GM06990 (cell line): ENCODE measurements around the gene ANTXR2.
"Not testable (repeated sequence)": the region's sequence is repeated elsewhere in the genome, so short reads cannot be mapped to it uniquely, and the experiment has no call there.

Experiments used
- DNase-seq: peaks from one replicate; pipeline ENCODE4 v3.0.0-alpha.2; 2011; ENCODE audit not compliant: insufficient read length; ENCODE audit errors: extremely low read depth
- H3K27me3 ChIP-seq: replicated peaks from 2 replicates; pipeline ENCODE4 v1.6.0; 2011; ENCODE audit warnings: low read length; ENCODE audit not compliant: control insufficient read depth, insufficient read depth
- H3K36me3 ChIP-seq: 2 replicates; pipeline ENCODE4 v1.5.1; 2011; ENCODE audit warnings: low read length; ENCODE audit not compliant: control insufficient read depth, insufficient read depth
- H3K4me3 ChIP-seq: replicated peaks from 2 replicates; pipeline ENCODE4 v1.5.1; 2011; ENCODE audit warnings: low read depth, mild to moderate bottlenecking, control low read depth, low read length
- CTCF ChIP-seq: IDR thresholded peaks from 2 replicates; pipeline ENCODE4 v1.5.1; 2011; ENCODE audit warnings: low read length, control low read depth, mild to moderate bottlenecking, inconsistent platforms; ENCODE audit not compliant: insufficient read depth, poor library complexity, severe bottlenecking

ANTXR2 gene

GRCh38 chr4:79897174-79897573 is 175.9 kb downstream of the ANTXR2 start:
- Histone ChIP-seq H3K27me3 (no peaks in the 10 kb centered on the region), H3K4me3 (no peak overlapping the region), H3K36me3 (no peaks in the 10 kb centered on the region)
- DNase-seq, result no peak
- TF ChIP-seq CTCF, result no peak

- H3K27me3 ChIP-seq, result no peaks in the 10 kb centered on the region
- DNase-seq, result no peak
- no peaks in the 10 kb centered on the region for H3K36me3 ChIP-seq
- no peak for TF ChIP-seq CTCF
- no peak overlapping the region for H3K4me3 ChIP-seq
Observed at GRCh38 chr4:79893456-79893855, 179.6 kb downstream of the ANTXR2 start.

GRCh38 chr4:79889026-79889425 is 184.0 kb downstream of the ANTXR2 start:
- not testable (repeated sequence) for H3K27me3 ChIP-seq, H3K36me3 ChIP-seq

GRCh38 chr4:79886557-79886956 is 186.5 kb downstream of the ANTXR2 start:
- DNase-seq, result no peak
- Histone ChIP-seq H3K36me3 (no peaks in the 10 kb centered on the region), H3K27me3 (no peaks in the 10 kb centered on the region), H3K4me3 (no peak overlapping the region)
- TF ChIP-seq CTCF, result no peak

More at GRCh38 chr4:79889026-79889425, 184.0 kb downstream of the ANTXR2 start:
- not testable (repeated sequence) for DNase-seq, H3K4me3 ChIP-seq

GRCh38 chr4:79886021-79886420 is 187.0 kb downstream of the ANTXR2 start:
- Histone ChIP-seq H3K4me3 (no peak overlapping the region), H3K27me3 (no peaks in the 10 kb centered on the region), H3K36me3 (no peaks in the 10 kb centered on the region)
- TF ChIP-seq CTCF, result no peak
- no peak for DNase-seq

- Histone ChIP-seq H3K36me3 (no peaks in the 10 kb centered on the region), H3K4me3 (no peak overlapping the region)
- TF ChIP-seq CTCF, result no peak
Observed at GRCh38 chr4:79883290-79883689, 189.7 kb downstream of the ANTXR2 start.

More at GRCh38 chr4:79883290-79883689, 189.7 kb downstream of the ANTXR2 start:
- no peak for DNase-seq
- H3K27me3 ChIP-seq, result no peaks in the 10 kb centered on the region
